Measurements from ENCODE around the gene RPL39L. TPM values are rescaled to one million over a fixed set of nuclear protein-coding genes. Genes with fewer than 3 reads are reported as not detected.

Gene RPL39L
- polyA plus RNA-seq, 3 donors: 1.1 to 3.4 (median 3.1) TPM

DNA sequence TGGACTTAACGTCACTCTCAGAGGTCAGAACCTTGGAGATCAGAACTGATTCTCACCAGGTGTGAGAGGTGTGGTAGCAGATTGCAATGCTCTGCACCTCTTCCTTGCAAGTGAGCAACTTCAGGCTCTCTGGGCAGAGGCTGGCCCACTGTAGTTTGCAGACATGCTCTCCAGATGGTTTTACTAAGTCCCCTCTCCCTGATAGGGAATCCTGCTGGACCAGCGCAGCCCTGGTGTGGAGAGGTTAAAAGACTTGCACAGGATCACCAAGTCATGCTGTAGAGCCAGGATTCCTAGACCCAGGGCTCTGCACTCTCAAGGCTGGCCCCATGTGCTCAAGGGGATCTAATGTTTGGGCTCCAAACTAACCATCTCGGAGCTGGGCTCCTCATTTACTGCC is 62.2 kb downstream of the RPL39L start:
- H3K27ac ChIP-seq (ENCODE audit: low read depth in 1 of 2, low read length in 2 of 2): no peak overlapping the region
- H3K4me3 ChIP-seq (replicated peaks in 1 of 3; ENCODE audit: low read depth in 2 of 3, low read length in 3 of 3): no peak overlapping the region
- H4K20me1 ChIP-seq (ENCODE audit: insufficient read depth, low read length): no peaks in the 10 kb centered on the region
- peaks cover 58 to 61% of the 10 kb centered on the region in 2 donors for H3K36me3 Mint-ChIP-seq
- WGBS (ENCODE audit: insufficient coverage): 100% methylated on average over 2 of the region's 3 CpGs
- H3K36me3 ChIP-seq (replicated peaks in 1 of 2; ENCODE audit: control insufficient read depth in 1 of 2, insufficient read depth in 2 of 2, low read length in 2 of 2): peaks cover 45 to 69% of the 10 kb centered on the region in 2 donors
- intact Hi-C loops (cut with micrococcal nuclease): no loop called here
- H3K79me2 ChIP-seq (ENCODE audit: insufficient read depth, low read length): no peaks in the 10 kb centered on the region
- H3K4me1 Mint-ChIP-seq: peaks cover 7% of the 10 kb centered on the region
- no peak for DNase-seq
- TF ChIP-seq, protein P1, sequence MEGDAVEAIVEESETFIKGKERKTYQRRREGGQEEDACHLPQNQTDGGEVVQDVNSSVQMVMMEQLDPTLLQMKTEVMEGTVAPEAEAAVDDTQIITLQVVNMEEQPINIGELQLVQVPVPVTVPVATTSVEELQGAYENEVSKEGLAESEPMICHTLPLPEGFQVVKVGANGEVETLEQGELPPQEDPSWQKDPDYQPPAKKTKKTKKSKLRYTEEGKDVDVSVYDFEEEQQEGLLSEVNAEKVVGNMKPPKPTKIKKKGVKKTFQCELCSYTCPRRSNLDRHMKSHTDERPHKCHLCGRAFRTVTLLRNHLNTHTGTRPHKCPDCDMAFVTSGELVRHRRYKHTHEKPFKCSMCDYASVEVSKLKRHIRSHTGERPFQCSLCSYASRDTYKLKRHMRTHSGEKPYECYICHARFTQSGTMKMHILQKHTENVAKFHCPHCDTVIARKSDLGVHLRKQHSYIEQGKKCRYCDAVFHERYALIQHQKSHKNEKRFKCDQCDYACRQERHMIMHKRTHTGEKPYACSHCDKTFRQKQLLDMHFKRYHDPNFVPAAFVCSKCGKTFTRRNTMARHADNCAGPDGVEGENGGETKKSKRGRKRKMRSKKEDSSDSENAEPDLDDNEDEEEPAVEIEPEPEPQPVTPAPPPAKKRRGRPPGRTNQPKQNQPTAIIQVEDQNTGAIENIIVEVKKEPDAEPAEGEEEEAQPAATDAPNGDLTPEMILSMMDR (IDR thresholded peaks at IDR 0.05): no peak
- H3K9me3 ChIP-seq (replicated peaks in 1 of 2; ENCODE audit: control insufficient read depth in 1 of 2, insufficient read depth in 1 of 2, low read length in 2 of 2): no peaks in the 10 kb centered on the region
- no peak overlapping the region for H2AFZ ChIP-seq (ENCODE audit: insufficient read depth, low read depth, low read length, poor library complexity, severe bottlenecking)
- no peak overlapping the region for H3K4me3 Mint-ChIP-seq
- peaks cover 8 to 9% of the 10 kb centered on the region in 2 donors for H3K4me1 ChIP-seq (ENCODE audit: control insufficient read depth in 1 of 2, insufficient read depth in 2 of 2, low read length in 2 of 2)
- H3K9ac ChIP-seq (ENCODE audit: insufficient read depth, low read length, poor library complexity, severe bottlenecking): no peak overlapping the region
- no peaks in the 10 kb centered on the region for H3K27me3 ChIP-seq (ENCODE audit: control insufficient read depth in 2 of 2, insufficient read depth in 2 of 2, low read length in 2 of 2)
- H3K4me2 ChIP-seq (replicated peaks; ENCODE audit: extremely low read depth, low read length, poor library complexity, severe bottlenecking): no peak overlapping the region
- H3K9me3 Mint-ChIP-seq: peaks cover 0 to 2% (median 0%) of the 10 kb centered on the region in 7 donors
- H3K27me3 Mint-ChIP-seq (ENCODE audit: low read depth in 3 of 3): peaks cover 0 to 3% (median 0%) of the 10 kb centered on the region in 3 donors
- H3K27ac Mint-ChIP-seq: no peak overlapping the region

DNA sequence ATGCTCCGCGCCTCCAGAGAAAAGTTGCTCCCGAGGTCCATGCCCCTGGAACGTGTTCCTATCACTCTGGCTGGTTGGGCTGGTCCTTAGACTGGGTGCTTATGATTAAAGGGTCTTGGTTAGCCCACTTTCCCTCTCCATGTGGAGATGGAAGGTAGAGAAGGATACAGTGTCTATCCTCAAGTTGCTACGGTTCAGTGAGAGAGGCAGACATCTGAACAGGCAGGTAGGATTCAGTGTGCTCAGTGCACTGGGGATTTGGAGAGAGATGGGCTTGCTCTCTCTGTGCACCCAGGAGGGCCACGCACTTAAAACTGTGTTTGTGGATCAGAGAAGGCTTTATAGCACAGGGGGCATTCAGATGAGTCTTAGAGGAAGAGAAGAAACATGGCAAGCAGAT is 63.0 kb downstream of the RPL39L start:
- Histone ChIP-seq H3K9me3 (replicated peaks in 1 of 2; ENCODE audit: control insufficient read depth in 1 of 2, insufficient read depth in 1 of 2, low read length in 2 of 2) (no peaks in the 10 kb centered on the region), H3K4me3 (replicated peaks in 1 of 3; ENCODE audit: low read depth in 2 of 3, low read length in 3 of 3) (no peak overlapping the region), H3K27me3 (ENCODE audit: control insufficient read depth in 2 of 2, insufficient read depth in 2 of 2, low read length in 2 of 2) (no peaks in the 10 kb centered on the region), H4K20me1 (ENCODE audit: insufficient read depth, low read length) (no peaks in the 10 kb centered on the region), H3K9ac (ENCODE audit: insufficient read depth, low read length, poor library complexity, severe bottlenecking) (no peak overlapping the region), H3K36me3 (replicated peaks in 1 of 2; ENCODE audit: control insufficient read depth in 1 of 2, insufficient read depth in 2 of 2, low read length in 2 of 2) (peaks cover 45 to 69% of the 10 kb centered on the region in 2 donors), H3K79me2 (ENCODE audit: insufficient read depth, low read length) (no peaks in the 10 kb centered on the region), H3K4me1 (ENCODE audit: control insufficient read depth in 1 of 2, insufficient read depth in 2 of 2, low read length in 2 of 2) (peaks cover 10 to 11% of the 10 kb centered on the region in 2 donors), H3K27ac (ENCODE audit: low read depth in 1 of 2, low read length in 2 of 2) (no peak overlapping the region), H2AFZ (ENCODE audit: insufficient read depth, low read depth, low read length, poor library complexity, severe bottlenecking) (no peak overlapping the region), H3K4me2 (replicated peaks; ENCODE audit: extremely low read depth, low read length, poor library complexity, severe bottlenecking) (no peak overlapping the region)
- no peak overlapping the region for H3K4me3 Mint-ChIP-seq
- H3K36me3 Mint-ChIP-seq: peaks cover 59 to 61% of the 10 kb centered on the region in 2 donors
- 89% methylated on average over 1 of the region's 6 CpGs for WGBS (ENCODE audit: insufficient coverage)
- peaks cover 0 to 2% (median 0%) of the 10 kb centered on the region in 7 donors for H3K9me3 Mint-ChIP-seq
- intact Hi-C loops (cut with micrococcal nuclease): no loop called here
- H3K4me1 Mint-ChIP-seq: peaks cover 9% of the 10 kb centered on the region
- H3K27me3 Mint-ChIP-seq (ENCODE audit: low read depth in 3 of 3): peaks cover 0 to under 1% (median 0%) of the 10 kb centered on the region in 3 donors
- DNase-seq: no peak
- TF ChIP-seq, protein P1 (IDR thresholded peaks at IDR 0.05): no peak
- peak overlapping the region in 1 of 7 donors; percentile 58 for H3K27ac Mint-ChIP-seq

Data from CD14-positive monocyte (primary cell).